ENCODE measurements around the gene TECTA. TPM values are rescaled to one million over a fixed set of nuclear protein-coding genes. Genes with fewer than 3 reads are reported as not detected.
"Not testable (repeated sequence)": the region's sequence is repeated elsewhere in the genome, so short reads cannot be mapped to it uniquely, and the experiment has no call there.

The TECTA gene
- total RNA-seq, 2 donors from 2014 or later: under 0.01 to 5.9 TPM

DNA sequence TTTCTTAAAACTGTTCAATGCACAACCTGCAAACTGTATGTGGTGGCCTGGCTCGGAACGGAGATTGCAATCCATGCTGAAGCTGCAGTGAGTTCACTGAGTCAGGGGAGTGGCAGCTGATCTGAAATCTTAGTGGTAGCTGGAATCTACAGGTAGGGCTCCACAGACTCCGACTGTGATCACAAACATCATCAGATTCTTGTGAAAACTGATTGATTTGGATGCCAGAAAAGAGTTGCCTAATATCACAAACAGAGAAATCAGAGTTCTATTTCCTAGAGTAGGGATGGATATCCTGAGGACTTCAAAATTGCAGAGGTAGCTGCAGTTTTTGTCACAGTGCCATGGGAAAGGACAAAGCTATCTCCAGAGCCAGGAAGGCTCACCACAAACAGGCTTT lies 134.0 kb downstream of the TECTA start:
- intact Hi-C loops (cut with DNase I): no loop called here
- no peaks in the 10 kb centered on the region for H3K9me3 ChIP-seq
- 67 to 72% methylated on average over 3 of the region's 3 CpGs for WGBS, 2 donors

DNA sequence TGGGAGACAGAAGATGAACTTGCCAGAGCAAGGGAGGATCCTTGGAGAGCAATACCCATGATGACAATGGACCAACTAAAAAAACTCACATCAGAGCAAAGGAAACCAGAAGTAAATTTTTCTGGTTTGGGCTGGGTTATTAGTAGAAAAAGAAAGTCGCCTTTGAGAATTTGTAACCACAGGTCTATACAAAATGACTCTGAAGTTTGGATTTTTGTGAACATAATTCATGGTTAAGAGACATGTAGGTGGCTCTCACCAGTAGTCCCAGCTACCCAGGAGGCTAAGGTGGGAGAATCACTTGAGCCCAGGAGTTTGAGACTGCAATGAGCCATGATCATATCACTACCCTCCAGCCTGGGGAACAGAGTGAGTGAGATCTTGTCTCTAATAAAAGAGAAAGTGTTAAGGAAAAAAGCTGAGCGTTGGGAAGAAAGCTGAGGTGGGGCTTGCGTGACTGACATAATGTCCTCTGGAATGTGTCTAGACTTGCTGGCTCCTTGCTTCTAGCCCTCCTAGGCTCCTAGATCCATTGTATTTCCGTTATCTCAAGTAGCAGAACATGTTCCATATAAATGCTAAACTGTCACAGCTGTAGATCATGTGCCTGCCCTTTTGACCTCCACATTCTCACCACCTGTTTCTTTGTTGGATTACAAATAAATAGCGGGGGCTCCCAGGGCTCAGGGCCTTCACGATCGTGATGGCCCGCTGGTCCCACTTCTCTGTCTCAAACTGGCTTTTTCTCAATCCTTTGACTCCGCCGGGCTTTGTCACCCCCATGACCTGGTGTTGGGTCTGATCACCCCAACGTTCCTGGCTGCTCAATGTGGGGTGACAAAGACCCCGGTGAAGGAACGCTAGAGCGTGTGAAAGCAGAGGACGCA lies 135.3 kb downstream of the TECTA start:
- DNase-seq (no peak), ATAC-seq (no peak)
- TF ChIP-seq POLR2A (IDR thresholded peaks at IDR 0.05): no peak
- TF ChIP-seq, protein P1, sequence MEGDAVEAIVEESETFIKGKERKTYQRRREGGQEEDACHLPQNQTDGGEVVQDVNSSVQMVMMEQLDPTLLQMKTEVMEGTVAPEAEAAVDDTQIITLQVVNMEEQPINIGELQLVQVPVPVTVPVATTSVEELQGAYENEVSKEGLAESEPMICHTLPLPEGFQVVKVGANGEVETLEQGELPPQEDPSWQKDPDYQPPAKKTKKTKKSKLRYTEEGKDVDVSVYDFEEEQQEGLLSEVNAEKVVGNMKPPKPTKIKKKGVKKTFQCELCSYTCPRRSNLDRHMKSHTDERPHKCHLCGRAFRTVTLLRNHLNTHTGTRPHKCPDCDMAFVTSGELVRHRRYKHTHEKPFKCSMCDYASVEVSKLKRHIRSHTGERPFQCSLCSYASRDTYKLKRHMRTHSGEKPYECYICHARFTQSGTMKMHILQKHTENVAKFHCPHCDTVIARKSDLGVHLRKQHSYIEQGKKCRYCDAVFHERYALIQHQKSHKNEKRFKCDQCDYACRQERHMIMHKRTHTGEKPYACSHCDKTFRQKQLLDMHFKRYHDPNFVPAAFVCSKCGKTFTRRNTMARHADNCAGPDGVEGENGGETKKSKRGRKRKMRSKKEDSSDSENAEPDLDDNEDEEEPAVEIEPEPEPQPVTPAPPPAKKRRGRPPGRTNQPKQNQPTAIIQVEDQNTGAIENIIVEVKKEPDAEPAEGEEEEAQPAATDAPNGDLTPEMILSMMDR (IDR thresholded peaks at IDR 0.05): no peak
- Histone ChIP-seq H3K4me3 (no peak overlapping the region), H3K9me3 (no peaks in the 10 kb centered on the region), H3K27me3 (no peaks in the 10 kb centered on the region), H3K36me3 (replicated peaks in 1 of 2; ENCODE audit: insufficient read depth in 1 of 2, low read depth in 2 of 2) (no peaks in the 10 kb centered on the region), H3K4me1 (peaks cover 8% of the 10 kb centered on the region), H3K27ac (no peak overlapping the region)
- 55 to 61% methylated on average over 15 of the region's 15 CpGs for WGBS, 2 donors
- intact Hi-C loops (cut with DNase I): no loop called here

More for the DNA sequence above, 134.0 kb downstream of the TECTA start:
- DNase-seq: no peak
- no peak for TF ChIP-seq POLR2A (IDR thresholded peaks at IDR 0.05)
- TF ChIP-seq, protein P1 (IDR thresholded peaks at IDR 0.05): no peak
- peaks cover 9% of the 10 kb centered on the region for H3K4me1 ChIP-seq
- no peaks in the 10 kb centered on the region for H3K36me3 ChIP-seq (replicated peaks in 1 of 2; ENCODE audit: insufficient read depth in 1 of 2, low read depth in 2 of 2)
- no peak overlapping the region for H3K27ac ChIP-seq
- no peak for ATAC-seq
- no peak overlapping the region for H3K4me3 ChIP-seq
- no peaks in the 10 kb centered on the region for H3K27me3 ChIP-seq

DNA sequence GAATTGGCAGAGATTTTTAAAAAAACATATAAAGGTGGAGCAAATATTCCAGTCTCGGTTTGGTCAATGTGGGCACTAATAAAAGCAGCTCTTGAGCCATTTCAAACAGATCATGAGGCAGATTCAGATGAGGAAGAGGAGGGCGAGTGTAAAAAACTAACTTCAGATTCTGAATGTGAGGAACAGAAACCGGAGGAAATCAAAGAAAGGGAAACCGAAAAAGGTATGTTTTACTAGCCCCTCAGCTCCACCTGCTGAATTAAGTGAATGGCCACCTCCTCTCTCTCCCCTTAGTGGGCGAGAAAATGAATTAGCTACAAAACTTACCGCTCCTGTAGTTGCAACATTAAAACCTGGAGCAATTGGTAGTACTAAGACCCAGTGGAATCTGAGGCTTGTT lies 136.2 kb downstream of the TECTA start:
- H3K27me3 ChIP-seq; H3K36me3 ChIP-seq (replicated peaks in 1 of 2; ENCODE audit: insufficient read depth in 1 of 2, low read depth in 2 of 2); H3K4me3 ChIP-seq; intact Hi-C loops (cut with DNase I); DNase-seq; H3K4me1 ChIP-seq; ATAC-seq; H3K27ac ChIP-seq; H3K9me3 ChIP-seq: not testable (repeated sequence)
- 66 to 73% methylated on average over 6 of the region's 6 CpGs for WGBS, 2 donors

DNA sequence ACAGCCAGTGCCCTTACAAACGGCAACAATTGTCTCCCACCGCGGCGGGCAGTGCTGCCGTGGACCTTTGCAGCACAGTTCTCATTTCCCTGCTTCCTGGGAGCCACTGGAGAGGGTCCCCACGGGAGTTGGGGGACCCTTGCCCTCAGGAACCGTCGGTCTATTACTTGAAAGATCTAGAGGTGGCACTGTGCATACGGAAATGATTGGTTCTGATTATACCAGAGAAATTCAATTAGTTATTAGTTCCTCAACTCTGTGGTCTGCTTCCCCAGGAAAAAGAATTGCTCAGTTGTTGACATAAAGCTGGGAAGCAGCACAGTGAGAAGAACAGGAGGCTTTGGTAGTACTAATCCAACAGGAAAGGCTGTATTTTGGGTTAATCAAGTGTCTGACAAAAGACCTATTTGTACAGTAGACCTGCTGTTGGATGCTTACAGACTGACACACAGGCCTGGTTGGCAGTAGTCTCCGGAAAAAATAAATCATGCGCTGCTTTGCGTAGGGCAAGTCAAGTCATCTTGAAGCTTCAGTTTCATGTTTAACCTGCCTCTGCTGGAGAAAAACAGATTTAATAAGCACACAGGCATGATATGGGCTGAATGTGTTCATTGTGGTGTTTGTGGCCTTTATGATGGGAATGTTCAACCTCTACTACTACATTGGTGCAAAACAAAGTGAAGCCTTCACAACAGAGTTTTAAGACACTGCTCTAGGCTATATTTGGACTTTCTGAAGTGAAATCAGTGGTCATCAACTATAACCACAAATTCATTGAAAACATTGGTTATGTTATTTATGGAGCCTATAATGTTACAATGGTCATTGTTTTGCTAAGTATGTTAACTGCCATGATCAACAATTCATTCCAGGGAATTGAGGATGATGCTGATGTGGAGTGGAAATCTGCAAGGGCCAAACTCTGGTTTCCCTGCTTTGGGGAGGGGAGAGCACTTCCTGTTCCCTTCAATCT lies 136.9 kb downstream of the TECTA start:
- no peak for TF ChIP-seq POLR2A (IDR thresholded peaks at IDR 0.05)
- TF ChIP-seq, protein P1 (IDR thresholded peaks at IDR 0.05): no peak
- Histone ChIP-seq H3K27ac (no peak overlapping the region), H3K4me3 (no peak overlapping the region), H3K9me3 (no peaks in the 10 kb centered on the region), H3K4me1 (no peaks in the 10 kb centered on the region), H3K36me3 (replicated peaks in 1 of 2; ENCODE audit: insufficient read depth in 1 of 2, low read depth in 2 of 2) (no peaks in the 10 kb centered on the region), H3K27me3 (no peaks in the 10 kb centered on the region)
- DNase-seq (peak in 2 of 4 donors; percentile 7 to 16), ATAC-seq (no peak)
- 58 to 61% methylated on average over 9 to 12 of the region's 12 CpGs for WGBS, 2 donors
- intact Hi-C loops (cut with DNase I): no loop called here

DNA sequence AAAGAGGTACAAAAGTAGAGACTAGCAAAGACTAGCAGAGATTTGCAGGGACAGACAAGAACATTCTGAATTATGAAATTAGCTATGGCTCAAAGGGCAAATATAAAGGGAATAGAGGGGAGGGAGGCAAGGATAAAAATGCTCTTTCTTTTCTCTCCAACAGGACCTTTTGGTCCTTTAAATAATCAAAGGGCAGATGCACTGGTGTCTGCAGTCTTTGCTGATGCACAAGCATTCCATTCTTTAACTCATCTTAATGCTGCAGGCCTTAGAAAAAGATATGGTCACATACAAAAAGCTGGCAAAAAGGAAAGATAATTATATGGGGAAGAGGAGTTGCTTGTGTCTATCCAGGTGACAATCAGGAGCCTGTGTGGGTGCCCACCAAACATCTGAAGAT lies 137.9 kb downstream of the TECTA start:
- no peak for DNase-seq
- no peaks in the 10 kb centered on the region for H3K27me3 ChIP-seq
- no peak overlapping the region for H3K4me3 ChIP-seq
- no peak for ATAC-seq
- no peaks in the 10 kb centered on the region for H3K9me3 ChIP-seq
- no peak for TF ChIP-seq POLR2A (IDR thresholded peaks at IDR 0.05)
- TF ChIP-seq, protein P1 (IDR thresholded peaks at IDR 0.05): no peak
- no peaks in the 10 kb centered on the region for H3K36me3 ChIP-seq (replicated peaks in 1 of 2; ENCODE audit: insufficient read depth in 1 of 2, low read depth in 2 of 2)
- no peaks in the 10 kb centered on the region for H3K4me1 ChIP-seq
- no peak overlapping the region for H3K27ac ChIP-seq
- intact Hi-C loops (cut with DNase I): no loop called here

DNA sequence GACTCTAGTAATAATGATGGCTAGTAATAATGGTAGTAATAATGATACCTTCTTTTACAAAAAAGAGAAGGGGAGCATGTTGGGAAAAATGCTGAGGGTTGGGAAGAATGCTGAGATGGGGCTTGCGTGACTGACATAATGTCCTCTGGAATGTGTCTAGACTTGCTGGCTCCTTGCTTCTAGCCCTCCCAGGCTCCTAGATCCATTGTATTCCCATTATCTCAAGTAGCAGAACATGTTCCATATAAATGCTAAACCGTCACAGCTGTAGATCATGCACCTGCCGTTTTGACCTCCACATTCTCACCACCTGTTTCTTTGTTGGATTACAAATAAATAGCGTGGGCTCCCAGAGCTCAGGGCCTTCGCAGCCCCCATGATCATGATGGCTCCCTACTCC lies 139.0 kb downstream of the TECTA start:
- H3K36me3 ChIP-seq (replicated peaks in 1 of 2; ENCODE audit: insufficient read depth in 1 of 2, low read depth in 2 of 2); ATAC-seq; H3K27me3 ChIP-seq; H3K4me3 ChIP-seq; DNase-seq; H3K9me3 ChIP-seq; H3K27ac ChIP-seq; H3K4me1 ChIP-seq; intact Hi-C loops (cut with DNase I): not testable (repeated sequence)
- WGBS, 2 donors: 66 to 69% methylated on average over 5 of the region's 5 CpGs
